Measurements from ENCODE around the gene CCDC12.

The CCDC12 gene

DNA sequence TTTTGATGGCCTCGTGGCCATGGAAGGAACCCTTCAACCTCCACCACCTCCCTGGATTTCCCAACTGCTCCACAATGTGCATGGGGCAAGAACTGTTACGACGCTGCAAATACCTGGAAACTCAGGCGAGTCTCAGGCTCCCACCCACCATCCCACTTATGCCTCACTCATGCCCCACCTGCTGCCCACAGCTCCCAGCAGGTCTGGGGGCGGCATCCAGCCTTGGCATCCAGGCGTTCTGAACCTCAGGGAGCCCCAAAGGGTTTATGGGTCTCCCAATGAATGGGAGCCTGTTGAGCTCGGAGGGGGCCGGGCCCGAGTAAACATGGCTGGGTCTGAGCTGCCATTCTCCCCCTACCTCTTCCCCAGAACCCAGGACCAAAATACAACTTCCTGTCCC, 101.0 kb downstream of the CCDC12 start:
- Histone ChIP-seq H3K4me3 (ENCODE audit: low read length) (no peak overlapping the region), H3K4me1 (ENCODE audit: control insufficient read depth, low read depth, low read length) (no peaks in the 10 kb centered on the region), H3K9ac (ENCODE audit: low read length) (no peak overlapping the region), H3K9me3 (ENCODE audit: control insufficient read depth, low read depth, low read length) (no peaks in the 10 kb centered on the region), H3K27ac (ENCODE audit: low read length) (no peak overlapping the region), H3K27me3 (ENCODE audit: control insufficient read depth, insufficient read depth, low read length) (peaks cover 33% of the 10 kb centered on the region), H3K36me3 (ENCODE audit: control insufficient read depth, low read depth, low read length) (no peaks in the 10 kb centered on the region)

DNA sequence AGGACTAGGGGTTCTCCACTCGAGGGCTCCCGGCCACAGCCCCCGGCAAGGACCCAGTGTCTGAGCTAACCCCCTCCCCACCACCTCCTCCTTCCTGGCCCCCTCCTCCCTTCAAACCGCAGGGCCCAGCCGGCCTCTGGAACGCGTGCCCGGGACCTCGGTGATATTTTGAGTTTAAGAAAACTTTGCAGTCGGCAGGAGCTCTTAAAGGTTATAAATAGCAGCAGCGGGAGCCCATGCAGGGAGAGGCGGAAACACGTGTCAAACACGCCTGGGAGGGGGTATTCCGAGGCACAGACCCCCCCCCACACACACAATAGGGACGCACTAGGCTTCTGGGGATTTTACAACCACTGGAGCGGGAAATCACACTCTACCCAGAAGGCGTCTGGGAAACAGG, 102.1 kb downstream of the CCDC12 start:
- H3K27me3 ChIP-seq (ENCODE audit: control insufficient read depth, insufficient read depth, low read length), result peaks cover 22% of the 10 kb centered on the region
- H3K9ac ChIP-seq (ENCODE audit: low read length), result no peak overlapping the region
- no peaks in the 10 kb centered on the region for H3K36me3 ChIP-seq (ENCODE audit: control insufficient read depth, low read depth, low read length)
- H3K27ac ChIP-seq (ENCODE audit: low read length), result no peak overlapping the region
- no peaks in the 10 kb centered on the region for H3K9me3 ChIP-seq (ENCODE audit: control insufficient read depth, low read depth, low read length)
- H3K4me3 ChIP-seq (ENCODE audit: low read length), result no peak overlapping the region
- no peaks in the 10 kb centered on the region for H3K4me1 ChIP-seq (ENCODE audit: control insufficient read depth, low read depth, low read length)

DNA sequence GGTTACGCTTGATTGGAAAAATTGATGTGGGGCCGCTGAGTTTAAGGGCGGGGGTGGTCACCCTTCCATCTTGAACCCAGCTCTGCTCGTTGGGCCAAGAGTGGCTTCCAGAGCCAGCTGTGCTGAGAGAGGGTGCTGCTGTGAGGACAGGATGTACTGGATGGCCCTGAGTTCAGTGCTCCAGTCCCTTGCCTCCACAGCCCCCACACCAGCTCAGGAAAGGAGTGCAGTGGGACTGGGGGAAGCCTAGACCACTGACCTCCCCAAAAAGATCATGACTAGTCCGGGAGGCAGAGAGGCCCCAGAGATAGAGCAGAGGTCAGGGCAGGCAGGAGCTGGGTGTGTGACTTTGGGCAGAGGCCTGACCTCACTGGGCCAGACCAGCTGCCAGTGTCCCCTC, 103.0 kb downstream of the CCDC12 start:
- H3K4me1 ChIP-seq (ENCODE audit: control insufficient read depth, low read depth, low read length), result no peaks in the 10 kb centered on the region
- no peaks in the 10 kb centered on the region for H3K9me3 ChIP-seq (ENCODE audit: control insufficient read depth, low read depth, low read length)
- no peak overlapping the region for H3K9ac ChIP-seq (ENCODE audit: low read length)
- no peak overlapping the region for H3K4me3 ChIP-seq (ENCODE audit: low read length)
- peaks cover 13% of the 10 kb centered on the region for H3K27me3 ChIP-seq (ENCODE audit: control insufficient read depth, insufficient read depth, low read length)
- no peaks in the 10 kb centered on the region for H3K36me3 ChIP-seq (ENCODE audit: control insufficient read depth, low read depth, low read length)
- no peak overlapping the region for H3K27ac ChIP-seq (ENCODE audit: low read length)

Data from iPS-18a (cell line).